Measurements from ENCODE around the gene COPZ2.
"Not testable (repeated sequence)": the region's sequence is repeated elsewhere in the genome, so short reads cannot be mapped to it uniquely, and the experiment has no call there.

Gene COPZ2

DNA sequence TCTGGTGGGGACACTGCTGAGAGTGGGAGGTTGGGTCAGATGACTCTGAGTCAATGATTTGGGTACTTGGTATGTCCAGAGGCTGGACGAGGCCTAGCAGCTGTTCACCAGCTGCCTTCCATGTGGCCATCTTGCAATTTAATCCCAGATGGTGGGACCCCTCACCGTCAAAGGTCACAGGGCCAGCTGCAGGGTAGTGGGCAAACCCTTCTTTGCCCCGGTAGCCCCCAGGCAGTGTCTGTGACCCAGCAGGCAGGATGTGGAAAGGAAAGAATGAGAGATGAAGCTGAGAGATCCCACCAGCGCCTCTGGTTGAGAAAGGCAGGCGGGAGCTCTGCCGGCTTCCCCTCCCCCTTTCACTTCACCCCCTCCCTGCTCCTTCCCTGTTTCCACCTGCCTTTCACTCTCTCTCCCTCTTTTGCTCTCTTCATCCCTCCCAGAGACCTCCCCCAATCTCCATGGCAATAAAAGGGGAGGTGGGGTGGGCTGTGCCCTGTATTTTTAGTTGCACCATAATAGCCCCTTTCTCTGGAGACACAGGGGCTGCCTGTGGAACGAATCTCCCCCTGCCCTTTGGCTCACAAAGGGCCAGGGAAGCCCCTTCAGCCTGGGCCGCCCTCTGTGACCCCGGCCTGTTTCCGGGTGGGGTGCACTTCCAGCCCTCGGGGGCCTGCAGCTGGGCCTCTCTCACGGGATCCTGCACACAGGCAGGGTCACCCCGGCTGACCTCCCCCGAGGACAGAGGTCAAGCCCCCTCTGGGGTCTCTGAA is 46.5 kb downstream of the COPZ2 start:
- in situ Hi-C loops (cut with HindIII; ENCODE audit: low sequenced_read_pairs) = loop anchor here (5.0 kb wide), 1 partner anchor 49 kb away; the partner anchor contains the start of gene PNPO

DNA sequence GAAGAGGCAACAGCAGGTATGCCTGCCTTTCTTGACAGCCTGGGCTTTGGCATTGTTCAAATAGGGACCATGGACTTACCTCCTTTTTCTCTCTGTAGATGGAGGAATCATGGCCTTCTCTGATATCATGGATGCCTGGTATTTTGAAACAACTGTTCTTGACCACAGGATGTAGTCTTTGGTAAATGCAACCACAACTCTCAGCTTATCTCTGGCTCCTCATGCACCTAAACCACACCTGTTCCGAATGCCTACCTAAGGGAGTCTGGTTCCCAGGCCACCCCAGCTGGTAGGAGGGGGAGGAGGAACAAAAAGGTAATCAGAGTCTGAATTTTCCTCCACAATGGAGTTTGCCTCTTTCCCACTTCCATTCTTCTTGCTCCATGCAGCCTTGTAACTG is 47.9 kb downstream of the COPZ2 start:
- in situ Hi-C loops (cut with HindIII; ENCODE audit: low sequenced_read_pairs) = loop anchor here (5.0 kb wide), 1 partner anchor 47 kb away; the partner anchor contains the start of gene PNPO

DNA sequence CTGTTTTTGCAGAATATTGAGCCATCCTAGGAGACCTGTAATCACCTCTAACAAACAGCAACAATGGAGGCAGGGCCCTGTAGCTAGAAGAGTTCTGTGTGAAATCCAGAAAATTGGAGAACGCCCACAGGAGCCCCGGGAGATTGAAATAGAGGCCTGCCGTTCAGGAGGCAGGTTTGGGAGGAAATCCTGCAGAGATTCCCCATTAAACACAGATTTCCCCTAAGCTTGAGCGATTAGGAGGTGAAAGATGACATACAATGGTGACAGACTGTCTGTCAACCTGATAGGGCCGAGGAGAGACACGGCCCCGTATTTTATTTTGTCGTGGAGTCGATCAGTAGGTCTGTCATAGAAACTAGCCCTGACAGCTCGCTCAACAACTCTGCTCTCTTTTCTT is 48.4 kb downstream of the COPZ2 start:
- in situ Hi-C loops (cut with HindIII; ENCODE audit: low sequenced_read_pairs) = no loop called here

DNA sequence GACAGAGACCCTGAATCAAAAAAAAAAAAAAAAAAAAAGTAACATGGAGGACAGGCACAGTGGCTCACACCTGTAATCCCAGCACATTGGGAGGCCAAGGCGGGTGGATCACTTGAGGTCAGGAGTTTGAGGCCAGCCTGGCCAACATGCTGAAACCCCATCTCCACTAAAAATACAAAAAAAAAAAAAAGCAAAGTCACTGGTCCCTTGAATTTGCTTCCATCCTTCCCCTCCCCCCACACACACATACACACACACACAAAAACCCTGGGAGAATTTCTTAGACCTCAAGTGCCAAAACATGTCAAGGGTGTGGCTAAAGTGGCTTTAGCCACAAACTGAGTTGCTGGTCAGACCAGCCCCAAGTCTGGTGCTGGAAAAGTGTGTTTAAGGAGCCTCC is 49.2 kb downstream of the COPZ2 start:
- in situ Hi-C loops (cut with HindIII; ENCODE audit: low sequenced_read_pairs) = not testable (repeated sequence)

DNA sequence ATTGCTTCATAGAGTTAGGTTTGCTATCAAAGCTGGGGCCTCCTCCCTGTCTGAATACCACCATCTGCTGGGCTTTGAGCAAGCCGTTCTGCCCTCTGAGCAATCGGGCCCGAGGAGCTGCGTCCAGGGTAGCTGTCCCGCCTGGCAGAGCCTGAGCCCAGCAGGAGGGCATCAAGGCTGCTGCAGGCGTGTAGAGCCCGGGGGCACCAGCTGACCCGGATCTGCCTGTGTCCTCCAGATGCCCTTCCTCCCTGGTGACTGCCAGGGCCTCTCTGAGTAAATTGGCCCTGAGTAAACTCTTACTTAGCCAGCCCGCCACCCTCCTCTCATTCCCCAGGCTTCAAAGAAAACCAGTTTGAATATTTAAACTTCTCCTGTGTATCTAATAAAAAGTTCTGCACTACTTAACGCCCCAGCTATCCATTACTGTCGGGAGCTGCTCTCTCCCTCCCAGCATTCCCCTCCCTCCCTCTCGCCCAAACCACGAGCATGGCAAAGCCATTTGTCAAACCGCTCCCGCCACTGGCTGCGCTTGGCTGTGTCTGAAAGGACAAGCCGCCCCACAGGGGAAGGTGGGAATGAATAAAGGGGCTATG is 50.3 kb downstream of the COPZ2 start:
- in situ Hi-C loops (cut with HindIII; ENCODE audit: low sequenced_read_pairs) = no loop called here

DNA sequence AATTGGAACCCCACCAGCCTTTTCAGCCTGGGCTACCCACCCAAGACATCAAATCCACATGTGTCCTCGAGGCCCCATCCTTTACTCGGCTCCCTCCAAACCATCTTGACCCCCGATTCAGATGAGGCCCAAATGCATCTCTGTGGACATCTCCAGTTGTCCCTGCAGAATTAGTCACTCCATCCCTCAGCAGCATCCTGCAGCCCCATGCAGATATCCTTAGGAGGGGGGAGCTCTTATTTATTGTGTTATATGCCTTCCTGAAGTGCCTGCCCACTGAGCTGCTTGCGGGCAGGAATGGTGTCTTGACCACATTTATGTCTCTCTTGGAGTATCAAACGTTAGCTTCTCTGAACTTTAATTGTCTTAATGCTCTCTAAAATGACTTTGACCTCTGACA is 51.1 kb downstream of the COPZ2 start:
- in situ Hi-C loops (cut with HindIII; ENCODE audit: low sequenced_read_pairs) = no loop called here

DNA sequence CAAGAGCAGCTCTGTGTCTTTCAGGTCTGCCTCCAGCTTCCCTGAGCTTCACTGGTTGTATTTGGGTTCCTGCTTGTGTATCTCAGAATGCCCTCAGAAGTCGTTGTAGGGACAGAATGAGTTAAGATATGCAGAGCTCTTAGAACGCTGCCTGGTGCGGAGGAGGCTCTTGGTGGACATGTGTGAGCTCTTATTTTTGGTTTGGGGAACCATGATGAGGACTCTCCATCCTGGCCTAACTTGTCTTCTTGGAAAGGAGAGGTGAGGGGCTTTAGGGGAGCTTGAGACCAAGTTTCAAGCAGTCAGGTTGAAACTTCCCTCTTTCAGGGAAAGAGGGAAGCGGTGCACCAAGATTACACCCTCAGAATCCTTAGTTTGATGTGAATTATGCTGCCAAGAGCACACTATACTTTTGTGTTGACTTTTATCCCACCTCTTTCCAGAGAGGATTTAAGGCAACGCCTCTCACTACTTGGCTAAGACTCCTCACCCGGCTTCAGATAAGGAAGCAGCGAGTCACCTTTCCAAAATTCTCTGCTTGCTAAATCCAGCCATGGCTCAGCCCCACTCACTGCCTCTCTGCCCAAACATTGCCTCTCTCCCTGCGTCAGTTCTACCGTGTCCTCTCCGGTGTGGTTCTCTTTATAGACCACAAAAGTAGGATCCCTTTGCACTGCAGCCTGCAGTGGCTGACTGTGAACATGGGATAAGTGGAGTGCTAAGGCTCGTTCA is 53.9 kb downstream of the COPZ2 start:
- in situ Hi-C loops (cut with HindIII; ENCODE audit: low sequenced_read_pairs) = no loop called here

DNA sequence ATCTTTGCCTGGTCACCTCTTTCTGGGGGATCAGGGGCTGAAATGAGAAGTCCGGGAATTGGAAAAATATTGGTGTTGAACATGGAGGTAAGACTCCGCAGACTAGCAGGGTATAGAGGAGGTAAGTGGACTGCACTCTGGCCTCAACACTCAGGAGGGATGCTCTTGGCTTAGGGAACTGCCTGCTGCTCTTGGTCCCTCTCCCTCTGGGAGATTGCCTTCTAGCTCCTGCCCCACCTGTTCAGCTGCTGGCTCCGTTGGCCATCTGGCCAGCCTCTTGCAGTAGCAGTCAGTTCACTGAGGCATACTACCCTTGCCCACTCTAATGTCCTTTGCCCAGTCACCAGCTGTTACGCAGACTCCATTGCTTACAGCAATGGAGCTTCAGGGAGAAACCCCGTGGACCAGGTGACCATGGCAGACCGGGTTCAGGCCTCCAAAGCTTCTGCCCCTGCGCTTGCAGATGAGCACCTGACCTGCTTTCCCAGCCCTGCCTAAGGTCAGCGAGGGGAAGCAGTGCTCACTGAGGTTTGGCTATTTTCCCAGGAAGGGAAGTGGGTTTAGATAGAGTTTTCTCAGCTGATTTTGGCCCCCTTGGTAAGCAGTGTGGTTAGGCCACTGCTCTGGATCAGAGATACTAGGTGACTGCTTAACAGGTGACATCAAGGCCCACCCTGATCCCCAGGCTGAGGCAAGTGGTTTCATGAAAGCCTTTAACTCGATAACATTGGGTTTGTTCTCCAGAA is 54.8 kb downstream of the COPZ2 start:
- in situ Hi-C loops (cut with HindIII; ENCODE audit: low sequenced_read_pairs) = no loop called here

DNA sequence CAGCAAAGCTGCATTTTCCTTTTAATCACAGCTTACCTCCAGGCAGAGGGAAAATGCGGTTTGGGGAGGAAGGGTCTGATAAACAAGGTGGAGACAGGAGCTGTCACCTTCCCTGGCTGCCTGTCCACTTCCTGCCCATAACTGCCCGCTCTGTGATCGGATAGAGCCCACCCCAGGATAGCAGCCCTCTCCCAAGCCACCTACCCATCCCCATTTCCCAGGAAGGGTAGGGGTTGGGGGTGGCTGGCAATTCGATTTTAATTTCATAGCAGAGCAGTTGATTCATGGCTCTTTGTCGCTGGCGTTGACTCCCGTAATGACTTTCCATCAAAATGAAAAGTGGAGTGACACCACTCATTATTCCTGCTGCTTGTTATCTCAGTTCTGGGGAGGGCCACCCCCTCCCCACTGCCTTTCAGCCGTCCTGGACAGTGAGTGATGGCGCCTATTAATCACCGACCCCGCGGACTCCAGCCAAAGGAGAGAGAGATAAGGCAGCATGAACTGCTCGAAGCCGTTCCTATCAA is 55.4 kb downstream of the COPZ2 start:
- in situ Hi-C loops (cut with HindIII; ENCODE audit: low sequenced_read_pairs) = no loop called here

DNA sequence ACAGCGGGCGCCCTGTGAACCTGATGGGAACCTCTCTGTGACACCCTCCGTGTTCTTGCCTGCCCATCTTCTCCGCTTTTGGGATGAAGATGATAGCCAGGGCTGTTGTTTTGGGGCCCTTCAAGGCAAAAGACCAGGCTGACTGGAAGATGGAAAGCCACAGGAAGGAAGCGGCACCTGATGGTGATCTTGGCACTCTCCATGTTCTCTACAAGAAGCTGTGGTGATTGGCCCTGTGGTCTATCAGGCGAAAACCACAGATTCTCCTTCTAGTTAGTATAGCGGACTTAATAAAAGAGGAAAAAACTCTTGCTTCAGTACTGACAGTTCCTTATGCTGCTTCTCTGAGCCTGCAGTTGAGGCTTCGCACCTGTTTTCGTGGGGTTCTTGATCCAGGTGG is 56.1 kb downstream of the COPZ2 start:
- in situ Hi-C loops (cut with HindIII; ENCODE audit: low sequenced_read_pairs) = no loop called here

DNA sequence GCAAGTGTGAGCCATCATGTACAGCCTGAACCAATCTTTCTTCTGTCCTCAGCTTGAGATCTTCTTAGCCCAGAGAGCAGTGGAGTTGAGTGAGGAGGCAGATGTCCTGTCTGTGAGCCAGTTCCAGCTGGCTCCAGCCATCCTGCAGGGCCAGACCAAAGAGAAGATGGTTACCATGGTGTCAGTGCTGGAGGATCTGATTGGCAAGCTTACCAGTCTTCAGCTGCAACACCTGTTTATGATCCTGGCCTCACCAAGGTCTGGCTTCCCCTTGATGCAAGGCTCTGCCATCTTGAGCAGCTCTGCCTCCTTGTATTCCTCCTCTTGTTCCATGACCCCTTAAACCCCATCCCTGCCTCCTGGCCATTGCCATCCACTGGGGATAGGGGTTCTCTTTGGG is 57.1 kb downstream of the COPZ2 start:
- in situ Hi-C loops (cut with HindIII; ENCODE audit: low sequenced_read_pairs) = no loop called here

DNA sequence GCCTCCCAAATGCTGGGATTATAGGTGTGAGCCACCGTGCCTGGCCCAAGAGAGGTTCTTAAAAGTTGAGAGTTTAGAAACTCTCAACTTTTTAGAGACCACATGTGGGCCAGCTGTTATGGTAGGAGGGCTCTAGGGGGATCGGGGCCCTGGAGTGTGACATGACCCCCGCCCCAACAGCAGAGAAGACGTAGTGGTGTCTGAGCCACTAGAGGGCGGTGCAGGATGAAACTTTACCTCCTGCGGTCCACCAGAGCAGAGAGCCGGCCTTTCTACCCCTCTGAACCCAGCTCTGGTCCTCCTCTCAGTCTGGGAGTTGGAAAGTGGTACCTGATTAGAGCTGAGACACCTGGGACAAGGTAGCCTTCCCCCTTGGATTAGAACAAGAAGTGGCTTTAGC is 59.3 kb downstream of the COPZ2 start:
- in situ Hi-C loops (cut with HindIII; ENCODE audit: low sequenced_read_pairs) = no loop called here

All from endothelial cell of hepatic sinusoid (primary cell).